Measurements from ENCODE around the gene CNTN2.

DNA sequence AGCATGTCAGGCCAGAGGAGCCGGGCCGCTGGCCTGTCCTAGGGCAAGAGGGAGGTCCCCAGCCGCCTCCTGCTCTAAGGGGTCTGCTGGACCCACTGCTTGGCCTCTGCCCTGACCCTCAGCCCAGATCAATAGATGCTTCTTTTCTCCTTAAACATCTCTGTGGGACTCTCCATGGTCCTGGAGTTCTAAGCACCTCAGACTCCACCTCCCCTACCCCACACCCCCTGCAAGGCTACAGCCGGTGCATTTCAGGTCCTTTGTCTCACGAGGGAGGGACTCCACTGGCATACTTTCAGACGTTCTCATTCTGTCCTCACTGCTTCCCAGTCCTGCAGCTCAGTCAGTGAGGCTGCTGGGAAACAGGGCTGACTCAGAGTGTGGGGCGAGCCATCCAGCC, 11.0 kb downstream of the CNTN2 start:
- TF ChIP-seq, protein P1, sequence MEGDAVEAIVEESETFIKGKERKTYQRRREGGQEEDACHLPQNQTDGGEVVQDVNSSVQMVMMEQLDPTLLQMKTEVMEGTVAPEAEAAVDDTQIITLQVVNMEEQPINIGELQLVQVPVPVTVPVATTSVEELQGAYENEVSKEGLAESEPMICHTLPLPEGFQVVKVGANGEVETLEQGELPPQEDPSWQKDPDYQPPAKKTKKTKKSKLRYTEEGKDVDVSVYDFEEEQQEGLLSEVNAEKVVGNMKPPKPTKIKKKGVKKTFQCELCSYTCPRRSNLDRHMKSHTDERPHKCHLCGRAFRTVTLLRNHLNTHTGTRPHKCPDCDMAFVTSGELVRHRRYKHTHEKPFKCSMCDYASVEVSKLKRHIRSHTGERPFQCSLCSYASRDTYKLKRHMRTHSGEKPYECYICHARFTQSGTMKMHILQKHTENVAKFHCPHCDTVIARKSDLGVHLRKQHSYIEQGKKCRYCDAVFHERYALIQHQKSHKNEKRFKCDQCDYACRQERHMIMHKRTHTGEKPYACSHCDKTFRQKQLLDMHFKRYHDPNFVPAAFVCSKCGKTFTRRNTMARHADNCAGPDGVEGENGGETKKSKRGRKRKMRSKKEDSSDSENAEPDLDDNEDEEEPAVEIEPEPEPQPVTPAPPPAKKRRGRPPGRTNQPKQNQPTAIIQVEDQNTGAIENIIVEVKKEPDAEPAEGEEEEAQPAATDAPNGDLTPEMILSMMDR (conservative IDR thresholded peaks at IDR 0.05; ENCODE audit: low read depth, low read length): no peak
- TF ChIP-seq BHLHE40 (IDR thresholded peaks at IDR 0.05; ENCODE audit: low read depth, low read length): no peak
- TF ChIP-seq, protein P2, sequence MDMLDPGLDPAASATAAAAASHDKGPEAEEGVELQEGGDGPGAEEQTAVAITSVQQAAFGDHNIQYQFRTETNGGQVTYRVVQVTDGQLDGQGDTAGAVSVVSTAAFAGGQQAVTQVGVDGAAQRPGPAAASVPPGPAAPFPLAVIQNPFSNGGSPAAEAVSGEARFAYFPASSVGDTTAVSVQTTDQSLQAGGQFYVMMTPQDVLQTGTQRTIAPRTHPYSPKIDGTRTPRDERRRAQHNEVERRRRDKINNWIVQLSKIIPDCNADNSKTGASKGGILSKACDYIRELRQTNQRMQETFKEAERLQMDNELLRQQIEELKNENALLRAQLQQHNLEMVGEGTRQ (IDR thresholded peaks at IDR 0.05; ENCODE audit: low read depth, low read length): no peak
- no peak for TF ChIP-seq CEBPB (IDR thresholded peaks at IDR 0.05; ENCODE audit: low read depth, low read length)
- TF ChIP-seq RAD21 (IDR thresholded peaks at IDR 0.05; ENCODE audit: low read length): no peak
- TF ChIP-seq FOS (IDR thresholded peaks at IDR 0.05; ENCODE audit: low read depth, low read length): no peak
- TF ChIP-seq RFX5 (IDR thresholded peaks at IDR 0.05; ENCODE audit: low read depth, low read length): no peak
- TF ChIP-seq MAFK (IDR thresholded peaks at IDR 0.05; ENCODE audit: low read depth, low read length): no peak
- TF ChIP-seq NFE2L2 (IDR thresholded peaks at IDR 0.05; ENCODE audit: low read depth, low read length): no peak
- TF ChIP-seq MXI1 (IDR thresholded peaks at IDR 0.05; ENCODE audit: borderline replicate concordance, low read depth, low read length): no peak
- TF ChIP-seq CHD1 (IDR thresholded peaks at IDR 0.05; ENCODE audit: low read depth, low read length): no peak
- no peak for TF ChIP-seq SMC3 (IDR thresholded peaks at IDR 0.05; ENCODE audit: low read depth, low read length)
